ENCODE results near the gene LMF2. TPM values are rescaled to one million over a fixed set of nuclear protein-coding genes. Genes with fewer than 3 reads are reported as not detected.

The LMF2 gene
- polyA plus RNA-seq, 1 donor (not counting 4 experiments of a cell fraction or from before 2014, with no cell fraction given), result 13.2 TPM

GRCh38 chr22:50519151-50519550 lies 11.6 kb upstream of the LMF2 start:
- no peak overlapping the region for H3K27ac ChIP-seq (ENCODE audit: control insufficient read depth, insufficient read depth, low read length)
- FAIRE-seq, result no peak
- no peaks in the 10 kb centered on the region for H3K9me3 ChIP-seq (ENCODE audit: control insufficient read depth, low read depth, low read length)

GRCh38 chr22:50518606-50519005 lies 11.1 kb upstream of the LMF2 start:
- DNase-seq (ENCODE audit: low read depth, low spot score) (no peak), FAIRE-seq (no peak)
- peaks cover 28% of the 10 kb centered on the region for H3K79me2 ChIP-seq (ENCODE audit: control insufficient read depth, insufficient read depth, low read length)
- H3K9me1 ChIP-seq (ENCODE audit: control insufficient read depth, extremely low read depth, insufficient read depth, low read length), result no peaks in the 10 kb centered on the region
- H3K27me3 ChIP-seq (ENCODE audit: control insufficient read depth, extremely low read depth, insufficient read depth, low read length), result no peaks in the 10 kb centered on the region
- H3K4me2 ChIP-seq (ENCODE audit: control insufficient read depth, extremely low read depth, insufficient read depth, low read depth, low read length), result no peak overlapping the region
- no peaks in the 10 kb centered on the region for H4K20me1 ChIP-seq (ENCODE audit: control insufficient read depth, extremely low read depth, insufficient read depth, low read length)
- H3K36me3 ChIP-seq (ENCODE audit: control insufficient read depth in 2 of 2, extremely low read depth in 1 of 2, insufficient read depth in 2 of 2, low read length in 2 of 2), result peaks cover 23 to 30% of the 10 kb centered on the region in 2 experiments
- H3K9me3 ChIP-seq (ENCODE audit: control insufficient read depth, low read depth, low read length), result no peaks in the 10 kb centered on the region
- no peak overlapping the region for H3K4me3 ChIP-seq (ENCODE audit: control insufficient read depth in 2 of 3, extremely low read depth in 1 of 3, insufficient read depth in 2 of 3, low read depth in 1 of 3, low read length in 3 of 3)
- dilution Hi-C loops (cut with MboI; ENCODE audit: extremely low pct_ligation_motif_present, low sequenced_read_pairs), result no loop called here
- H3K9ac ChIP-seq (ENCODE audit: control insufficient read depth, extremely low read depth, insufficient read depth, low read length), result no peak overlapping the region
- H3K27ac ChIP-seq (ENCODE audit: control insufficient read depth, insufficient read depth, low read length), result no peak overlapping the region
- TF ChIP-seq CTCF (optimal IDR thresholded peaks at IDR 0.05 in 1 of 3, IDR thresholded peaks at IDR 0.05 in 1 of 3, conservative IDR thresholded peaks at IDR 0.05 in 1 of 3; ENCODE audit: extremely low read depth in 1 of 3, insufficient read depth in 2 of 3, low read length in 3 of 3) (no peak), EZH2 (IDR thresholded peaks at IDR 0.05; ENCODE audit: low read length) (no peak)
- H3K4me1 ChIP-seq (ENCODE audit: control insufficient read depth, extremely low read depth, insufficient read depth, low read length), result no peaks in the 10 kb centered on the region
- no peak overlapping the region for H2AFZ ChIP-seq (ENCODE audit: control insufficient read depth, low read length)

More at GRCh38 chr22:50519151-50519550, 11.6 kb upstream of the LMF2 start:
- Histone ChIP-seq H3K4me1 (ENCODE audit: control insufficient read depth, extremely low read depth, insufficient read depth, low read length) (peaks cover 2% of the 10 kb centered on the region), H3K79me2 (ENCODE audit: control insufficient read depth, insufficient read depth, low read length) (peaks cover 33% of the 10 kb centered on the region), H4K20me1 (ENCODE audit: control insufficient read depth, extremely low read depth, insufficient read depth, low read length) (no peaks in the 10 kb centered on the region), H3K9ac (ENCODE audit: control insufficient read depth, extremely low read depth, insufficient read depth, low read length) (no peak overlapping the region), H3K27me3 (ENCODE audit: control insufficient read depth, extremely low read depth, insufficient read depth, low read length) (no peaks in the 10 kb centered on the region), H3K36me3 (ENCODE audit: control insufficient read depth in 2 of 2, extremely low read depth in 1 of 2, insufficient read depth in 2 of 2, low read length in 2 of 2) (peaks cover 25 to 35% of the 10 kb centered on the region in 2 experiments), H3K4me2 (ENCODE audit: control insufficient read depth, extremely low read depth, insufficient read depth, low read depth, low read length) (no peak overlapping the region), H3K4me3 (ENCODE audit: control insufficient read depth in 2 of 3, extremely low read depth in 1 of 3, insufficient read depth in 2 of 3, low read depth in 1 of 3, low read length in 3 of 3) (no peak overlapping the region), H3K9me1 (ENCODE audit: control insufficient read depth, extremely low read depth, insufficient read depth, low read length) (no peaks in the 10 kb centered on the region), H2AFZ (ENCODE audit: control insufficient read depth, low read length) (no peak overlapping the region)
- dilution Hi-C loops (cut with MboI; ENCODE audit: extremely low pct_ligation_motif_present, low sequenced_read_pairs), result no loop called here
- TF ChIP-seq EZH2 (IDR thresholded peaks at IDR 0.05; ENCODE audit: low read length), result no peak
- TF ChIP-seq CTCF (optimal IDR thresholded peaks at IDR 0.05 in 1 of 3, IDR thresholded peaks at IDR 0.05 in 1 of 3, conservative IDR thresholded peaks at IDR 0.05 in 1 of 3; ENCODE audit: extremely low read depth in 1 of 3, insufficient read depth in 2 of 3, low read length in 3 of 3), result no peak
- DNase-seq (ENCODE audit: low read depth, low spot score), result no peak

Data from keratinocyte (primary cell).